ENCODE measurements around the gene PATZ1.

PATZ1 gene

DNA sequence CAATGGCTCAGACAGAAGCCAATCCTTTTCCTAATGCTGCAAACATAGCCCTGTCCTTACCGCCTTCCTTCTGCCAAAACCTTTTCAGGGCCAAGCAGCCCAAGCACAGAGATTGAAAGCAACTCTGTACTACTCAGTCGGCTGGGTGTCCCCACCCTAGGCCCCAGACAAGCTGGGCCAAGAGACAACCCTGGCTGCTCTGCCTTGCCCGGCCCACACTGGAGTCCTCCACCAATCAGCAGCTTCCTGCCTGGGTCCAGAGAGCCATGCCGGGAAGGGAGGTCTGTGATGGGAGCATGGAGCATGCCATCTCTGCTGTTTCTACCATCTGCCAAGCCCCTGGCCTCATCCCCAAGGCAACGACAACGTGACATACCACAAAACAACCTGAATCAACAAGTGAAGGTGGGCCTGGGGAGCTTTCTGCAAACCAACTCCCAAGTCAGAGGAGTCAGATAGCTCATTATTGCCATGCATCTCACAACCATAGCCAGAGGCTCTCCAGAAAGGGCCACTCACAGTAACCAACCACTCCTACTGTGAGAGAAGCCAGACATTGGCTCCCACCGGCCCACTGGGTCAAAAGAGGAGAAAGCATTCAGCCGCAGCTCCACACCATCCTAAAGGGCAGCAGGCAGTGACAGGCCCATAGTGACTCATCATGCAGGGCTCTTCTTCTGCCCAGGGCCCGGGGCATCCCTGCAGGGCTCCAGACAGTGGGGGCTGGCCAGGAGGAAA lies 18.2 kb downstream of the PATZ1 start:
- ChIA-PET POLR2A (no interaction called here), CTCF (interaction anchor here (3.9 kb wide), 1 partner anchor 15 kb away, joined by 28 read pairs; no protein-coding TSS in a partner anchor)
- Histone ChIP-seq H3K4me1 (ENCODE audit: control insufficient read depth, insufficient read depth, low read length) (no peaks in the 10 kb centered on the region), H3K9me3 (ENCODE audit: control insufficient read depth, insufficient read depth, low read depth, low read length) (no peaks in the 10 kb centered on the region), H3K4me3 (ENCODE audit: low read depth, low read length) (no peak overlapping the region), H3K36me3 (ENCODE audit: control insufficient read depth in 2 of 2, insufficient read depth in 1 of 2, low read length in 2 of 2) (peaks cover 51 to 77% of the 10 kb centered on the region in 2 experiments), H3K27ac (ENCODE audit: extremely low read depth, low read depth, low read length) (no peak overlapping the region)
- TF ChIP-seq SCRT2 (tag by site-specific recombination; IDR thresholded peaks at IDR 0.05) (peak; percentile 70; the same call in 1 of the 2 replicates), ZSCAN16 (tag by site-specific recombination; IDR thresholded peaks at IDR 0.05) (no peak), SCRT1 (tag by site-specific recombination; IDR thresholded peaks at IDR 0.05; ENCODE audit: borderline replicate concordance) (0 out of 2 replicates have a peak, but pooled peaks have one; percentile 23), ZIC2 (tag by site-specific recombination; IDR thresholded peaks at IDR 0.05) (peak; percentile 58)

DNA sequence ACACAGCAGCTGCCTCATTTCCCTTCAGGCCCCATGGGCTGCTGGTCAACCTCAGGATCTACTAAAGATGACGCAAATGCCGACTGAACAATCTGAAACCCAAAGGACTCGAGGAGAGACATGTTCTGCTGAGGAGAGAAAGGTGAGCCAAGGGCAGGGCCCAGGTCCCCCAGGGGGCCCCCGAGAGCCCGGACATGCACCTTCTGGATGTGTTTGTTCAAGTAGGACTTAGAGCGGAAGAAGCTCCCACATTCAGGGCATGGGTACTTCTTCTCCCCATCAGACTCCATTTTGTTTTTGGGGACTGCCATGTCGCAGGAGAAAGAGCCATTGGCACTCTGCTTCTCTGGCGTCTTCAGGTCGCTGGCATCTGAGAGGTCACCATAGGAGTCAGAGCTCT lies 19.3 kb downstream of the PATZ1 start:
- TF ChIP-seq ZNF560 (tag by site-specific recombination; IDR thresholded peaks at IDR 0.05; ENCODE audit: borderline replicate concordance), result no peak
- TF ChIP-seq, protein P1, sequence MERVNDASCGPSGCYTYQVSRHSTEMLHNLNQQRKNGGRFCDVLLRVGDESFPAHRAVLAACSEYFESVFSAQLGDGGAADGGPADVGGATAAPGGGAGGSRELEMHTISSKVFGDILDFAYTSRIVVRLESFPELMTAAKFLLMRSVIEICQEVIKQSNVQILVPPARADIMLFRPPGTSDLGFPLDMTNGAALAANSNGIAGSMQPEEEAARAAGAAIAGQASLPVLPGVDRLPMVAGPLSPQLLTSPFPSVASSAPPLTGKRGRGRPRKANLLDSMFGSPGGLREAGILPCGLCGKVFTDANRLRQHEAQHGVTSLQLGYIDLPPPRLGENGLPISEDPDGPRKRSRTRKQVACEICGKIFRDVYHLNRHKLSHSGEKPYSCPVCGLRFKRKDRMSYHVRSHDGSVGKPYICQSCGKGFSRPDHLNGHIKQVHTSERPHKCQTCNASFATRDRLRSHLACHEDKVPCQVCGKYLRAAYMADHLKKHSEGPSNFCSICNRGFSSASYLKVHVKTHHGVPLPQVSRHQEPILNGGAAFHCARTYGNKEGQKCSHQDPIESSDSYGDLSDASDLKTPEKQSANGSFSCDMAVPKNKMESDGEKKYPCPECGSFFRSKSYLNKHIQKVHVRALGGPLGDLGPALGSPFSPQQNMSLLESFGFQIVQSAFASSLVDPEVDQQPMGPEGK (tag by site-specific recombination; IDR thresholded peaks at IDR 0.05), result peak; percentile 80
- POLR2A ChIA-PET, result interaction anchor here (0.5 to 1.3 kb wide), 2 partner anchors 20 to 419 kb away, joined by 3 to 4 read pairs; partner anchors contain the start of gene PATZ1
- Histone ChIP-seq H3K9me3 (ENCODE audit: control insufficient read depth, insufficient read depth, low read depth, low read length) (no peaks in the 10 kb centered on the region), H3K36me3 (ENCODE audit: control insufficient read depth in 2 of 2, insufficient read depth in 1 of 2, low read length in 2 of 2) (peaks cover 42 to 66% of the 10 kb centered on the region in 2 experiments), H3K27ac (ENCODE audit: extremely low read depth, low read depth, low read length) (no peak overlapping the region), H3K4me1 (ENCODE audit: control insufficient read depth, insufficient read depth, low read length) (no peaks in the 10 kb centered on the region), H3K4me3 (ENCODE audit: low read depth, low read length) (no peak overlapping the region)
- CTCF ChIA-PET, result interaction anchor here (0.7 to 3.9 kb wide), 2 partner anchors 14 to 18 kb away, joined by 4 to 28 read pairs; no protein-coding TSS in a partner anchor

DNA sequence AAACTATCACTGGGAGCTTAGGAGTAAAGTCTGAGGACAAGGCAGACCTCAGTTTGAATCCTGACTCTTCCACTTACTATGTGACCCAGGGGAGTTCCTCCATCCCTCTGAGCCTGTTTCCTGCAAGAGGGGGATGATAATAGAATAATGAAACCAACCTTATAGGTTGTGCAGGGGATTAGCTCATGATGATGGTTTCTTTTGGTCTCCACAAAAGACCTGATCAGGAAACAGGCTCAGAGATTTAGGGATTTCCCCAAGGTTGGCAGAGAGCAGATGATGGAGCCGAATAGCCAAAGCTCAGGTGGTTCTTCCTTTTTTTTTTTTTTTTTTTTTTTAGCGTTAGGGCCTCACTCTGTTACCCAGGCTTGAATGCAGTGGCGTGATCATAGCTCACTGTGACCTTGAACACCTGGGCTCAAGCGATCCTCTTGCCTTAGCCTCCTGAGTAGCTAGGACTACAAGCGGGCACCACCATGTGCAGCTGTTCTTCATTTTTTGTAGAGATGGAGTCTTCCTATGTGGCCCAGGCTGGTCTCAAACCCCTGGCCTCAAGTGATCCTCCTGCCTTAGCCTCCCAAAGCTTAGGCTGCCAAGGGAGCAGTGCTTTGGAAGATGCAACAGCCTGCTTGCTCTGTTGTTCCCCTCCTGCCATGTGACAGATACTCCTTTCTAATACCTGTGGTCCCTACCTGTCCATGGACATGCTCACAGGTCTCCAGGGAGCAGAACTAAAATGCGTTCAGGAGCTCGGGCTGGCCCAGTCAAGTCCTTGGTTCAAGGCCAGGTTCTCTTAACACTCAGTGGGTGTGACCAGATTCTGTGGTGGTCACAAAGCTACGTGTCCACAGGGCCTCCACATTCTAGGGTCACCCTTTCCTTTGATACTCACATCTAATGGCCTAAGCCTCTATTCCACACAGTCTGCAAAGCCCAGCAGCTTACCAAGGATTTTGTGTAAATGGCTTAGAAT lies 22.3 kb downstream of the PATZ1 start:
- TF ChIP-seq, protein P2, sequence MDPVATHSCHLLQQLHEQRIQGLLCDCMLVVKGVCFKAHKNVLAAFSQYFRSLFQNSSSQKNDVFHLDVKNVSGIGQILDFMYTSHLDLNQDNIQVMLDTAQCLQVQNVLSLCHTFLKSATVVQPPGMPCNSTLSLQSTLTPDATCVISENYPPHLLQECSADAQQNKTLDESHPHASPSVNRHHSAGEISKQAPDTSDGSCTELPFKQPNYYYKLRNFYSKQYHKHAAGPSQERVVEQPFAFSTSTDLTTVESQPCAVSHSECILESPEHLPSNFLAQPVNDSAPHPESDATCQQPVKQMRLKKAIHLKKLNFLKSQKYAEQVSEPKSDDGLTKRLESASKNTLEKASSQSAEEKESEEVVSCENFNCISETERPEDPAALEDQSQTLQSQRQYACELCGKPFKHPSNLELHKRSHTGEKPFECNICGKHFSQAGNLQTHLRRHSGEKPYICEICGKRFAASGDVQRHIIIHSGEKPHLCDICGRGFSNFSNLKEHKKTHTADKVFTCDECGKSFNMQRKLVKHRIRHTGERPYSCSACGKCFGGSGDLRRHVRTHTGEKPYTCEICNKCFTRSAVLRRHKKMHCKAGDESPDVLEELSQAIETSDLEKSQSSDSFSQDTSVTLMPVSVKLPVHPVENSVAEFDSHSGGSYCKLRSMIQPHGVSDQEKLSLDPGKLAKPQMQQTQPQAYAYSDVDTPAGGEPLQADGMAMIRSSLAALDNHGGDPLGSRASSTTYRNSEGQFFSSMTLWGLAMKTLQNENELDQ (tag by site-specific recombination; IDR thresholded peaks at IDR 0.05; ENCODE audit: low read depth), result no peak
- TF ChIP-seq ZNF423 (tag by site-specific recombination; IDR thresholded peaks at IDR 0.05) (no peak), ZNF843 (tag by site-specific recombination; IDR thresholded peaks at IDR 0.05) (no peak), ZNF133 (tag by site-specific recombination; IDR thresholded peaks at IDR 0.05) (no peak), ZNF23 (tag by site-specific recombination; IDR thresholded peaks at IDR 0.05; ENCODE audit: borderline replicate concordance) (no peak), ZNF501 (tag by site-specific recombination; IDR thresholded peaks at IDR 0.05) (no peak)
- TF ChIP-seq, protein P3, sequence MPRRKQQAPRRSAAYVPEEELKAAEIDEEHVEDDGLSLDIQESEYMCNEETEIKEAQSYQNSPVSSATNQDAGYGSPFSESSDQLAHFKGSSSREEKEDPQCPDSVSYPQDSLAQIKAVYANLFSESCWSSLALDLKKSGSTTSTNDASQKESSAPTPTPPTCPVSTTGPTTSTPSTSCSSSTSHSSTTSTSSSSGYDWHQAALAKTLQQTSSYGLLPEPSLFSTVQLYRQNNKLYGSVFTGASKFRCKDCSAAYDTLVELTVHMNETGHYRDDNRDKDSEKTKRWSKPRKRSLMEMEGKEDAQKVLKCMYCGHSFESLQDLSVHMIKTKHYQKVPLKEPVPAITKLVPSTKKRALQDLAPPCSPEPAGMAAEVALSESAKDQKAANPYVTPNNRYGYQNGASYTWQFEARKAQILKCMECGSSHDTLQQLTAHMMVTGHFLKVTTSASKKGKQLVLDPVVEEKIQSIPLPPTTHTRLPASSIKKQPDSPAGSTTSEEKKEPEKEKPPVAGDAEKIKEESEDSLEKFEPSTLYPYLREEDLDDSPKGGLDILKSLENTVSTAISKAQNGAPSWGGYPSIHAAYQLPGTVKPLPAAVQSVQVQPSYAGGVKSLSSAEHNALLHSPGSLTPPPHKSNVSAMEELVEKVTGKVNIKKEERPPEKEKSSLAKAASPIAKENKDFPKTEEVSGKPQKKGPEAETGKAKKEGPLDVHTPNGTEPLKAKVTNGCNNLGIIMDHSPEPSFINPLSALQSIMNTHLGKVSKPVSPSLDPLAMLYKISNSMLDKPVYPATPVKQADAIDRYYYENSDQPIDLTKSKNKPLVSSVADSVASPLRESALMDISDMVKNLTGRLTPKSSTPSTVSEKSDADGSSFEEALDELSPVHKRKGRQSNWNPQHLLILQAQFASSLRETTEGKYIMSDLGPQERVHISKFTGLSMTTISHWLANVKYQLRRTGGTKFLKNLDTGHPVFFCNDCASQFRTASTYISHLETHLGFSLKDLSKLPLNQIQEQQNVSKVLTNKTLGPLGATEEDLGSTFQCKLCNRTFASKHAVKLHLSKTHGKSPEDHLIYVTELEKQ (tag by site-specific recombination; IDR thresholded peaks at IDR 0.05; ENCODE audit: borderline replicate concordance), result no peak
- H3K27ac ChIP-seq (ENCODE audit: extremely low read depth, low read depth, low read length), result no peak overlapping the region
- H3K4me3 ChIP-seq (ENCODE audit: low read depth, low read length), result no peak overlapping the region
- no peaks in the 10 kb centered on the region for H3K9me3 ChIP-seq (ENCODE audit: control insufficient read depth, insufficient read depth, low read depth, low read length)
- H3K4me1 ChIP-seq (ENCODE audit: control insufficient read depth, insufficient read depth, low read length), result no peaks in the 10 kb centered on the region
- peaks cover 21 to 39% of the 10 kb centered on the region in 2 experiments for H3K36me3 ChIP-seq (ENCODE audit: control insufficient read depth in 2 of 2, insufficient read depth in 1 of 2, low read length in 2 of 2)
- ChIA-PET POLR2A (interaction anchor here (0.7 to 1.4 kb wide), 3 partner anchors 16 to 121 kb away, joined by 3 to 5 read pairs (median 4); partner anchors contain the start of gene DRG1), CTCF (interaction anchor here (0.8 to 1.5 kb wide), 4 partner anchors 10 to 51 kb away, joined by 3 to 13 read pairs (median 4); no protein-coding TSS in a partner anchor)
